HEK293T (cell line): Measurements from ENCODE around the gene S100A3.

ENCODE experiments used
- ARNT ChIP-seq: fragments of 450-650 bp; IDR thresholded peaks from 2 replicates; pipeline ENCODE4 v1.6.1; 2017; ENCODE audit warnings: mild to moderate bottlenecking
- BHLHE40 ChIP-seq: fragments of 450-650 bp; IDR thresholded peaks from 2 replicates; pipeline ENCODE4 v1.6.1; 2016; ENCODE audit warnings: mild to moderate bottlenecking, moderate library complexity, borderline replicate concordance
- CTBP1 ChIP-seq: fragments of 450-650 bp; IDR thresholded peaks from 2 replicates; pipeline ENCODE4 v1.6.1; 2016; ENCODE audit warnings: borderline replicate concordance
- ELF4 ChIP-seq: fragments of 450-650 bp; IDR thresholded peaks from 2 replicates; pipeline ENCODE4 v1.6.1; 2017; ENCODE audit warnings: antibody characterized with exemption
- FOXA1 ChIP-seq: fragments of 450-650 bp; IDR thresholded peaks from 2 replicates; pipeline ENCODE4 v1.6.1; 2016; ENCODE audit warnings: mild to moderate bottlenecking
- FOXM1 ChIP-seq: fragments of 450-650 bp; IDR thresholded peaks from 2 replicates; pipeline ENCODE4 v1.6.1; 2017; ENCODE audit warnings: mild to moderate bottlenecking, borderline replicate concordance
- L3MBTL2 ChIP-seq: fragments of 450-650 bp; conservative IDR thresholded peaks from 2 replicates; pipeline ENCODE4 v1.6.1; 2016; ENCODE audit warnings: mild to moderate bottlenecking
- NFRKB ChIP-seq: fragments of 450-650 bp; IDR thresholded peaks from 2 replicates; pipeline ENCODE4 v1.6.1; 2016; ENCODE audit warnings: mild to moderate bottlenecking, moderate library complexity
- SP1 ChIP-seq: fragments of 450-650 bp; IDR thresholded peaks from 2 replicates; pipeline ENCODE4 v1.6.1; 2017
- SUZ12 ChIP-seq: fragments of 450-650 bp; IDR thresholded peaks from 2 replicates; pipeline ENCODE4 v1.6.1; 2016; ENCODE audit warnings: mild to moderate bottlenecking
- TARDBP ChIP-seq: fragments of 450-650 bp; IDR thresholded peaks from 2 replicates; pipeline ENCODE4 v1.6.1; 2016
- ZNF384 ChIP-seq: fragments of 450-650 bp; IDR thresholded peaks from 2 replicates; pipeline ENCODE4 v1.6.1; 2016

DNA sequence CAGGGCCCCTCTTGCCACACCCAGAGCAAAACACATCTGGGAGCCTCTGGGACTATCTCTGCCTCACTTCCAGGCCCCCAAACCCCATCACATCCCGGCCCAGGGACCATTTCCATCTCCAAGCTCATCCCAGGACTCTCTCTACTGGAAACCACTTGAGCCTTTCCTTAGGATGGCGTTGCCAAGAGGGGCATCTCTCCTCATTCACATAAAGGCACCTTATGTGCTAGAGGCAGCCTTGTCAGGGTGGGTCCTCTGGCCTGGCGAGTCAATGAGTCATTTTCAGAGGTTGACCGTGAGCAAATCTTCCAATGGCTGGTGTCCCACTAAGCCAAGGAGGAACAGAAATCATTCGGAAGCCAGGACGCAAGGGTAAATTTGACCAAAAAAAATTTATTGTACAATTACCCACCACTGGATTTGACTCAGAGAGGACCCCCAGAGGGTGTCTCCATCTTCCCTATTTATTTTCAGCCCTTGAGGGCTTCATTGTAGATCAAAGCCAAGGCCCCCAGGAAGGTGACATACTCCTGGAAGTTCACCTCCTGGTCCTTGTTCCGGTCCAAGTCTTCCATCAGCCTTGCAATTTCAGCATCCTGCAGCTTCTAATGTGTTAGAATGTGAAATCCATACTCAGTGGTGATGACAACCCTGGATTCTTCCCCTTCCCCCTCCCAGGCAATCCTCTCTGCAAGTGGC lies 14.7 kb downstream of the S100A3 start:
- TF ChIP-seq BHLHE40 (no peak), NFRKB (no peak), CTBP1 (no peak), SUZ12 (no peak), ZNF384 (no peak), ARNT (no peak), ELF4 (no peak), L3MBTL2 (no peak), FOXA1 (no peak), SP1 (no peak), TARDBP (no peak), FOXM1 (no peak)
